ENCODE measurements around the gene FAM25A.

FAM25A gene

DNA sequence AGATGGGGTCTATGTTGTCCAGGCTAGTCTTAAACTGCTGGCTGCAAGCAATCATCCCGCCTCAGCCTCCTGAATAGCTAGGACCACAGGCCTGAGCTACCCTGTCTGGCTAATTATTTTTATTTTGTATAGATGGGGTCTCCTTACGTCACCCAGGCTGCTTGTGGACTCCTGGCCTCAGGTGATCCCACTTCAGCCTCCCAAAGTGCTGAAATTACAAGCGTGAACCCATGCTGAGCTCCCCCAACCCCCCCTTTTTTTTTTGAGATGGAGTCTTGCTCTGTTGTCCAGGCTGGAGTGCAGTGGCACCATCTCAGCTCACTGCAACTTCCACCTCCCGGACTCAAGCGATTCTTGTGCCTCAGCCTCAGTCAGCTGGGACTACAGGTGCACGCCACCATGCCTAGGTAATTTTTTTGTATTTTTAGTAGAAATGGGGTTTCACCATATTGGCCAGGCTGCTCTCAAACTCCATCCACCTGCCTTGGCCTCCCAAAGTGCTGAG lies 25.4 kb downstream of the FAM25A start:
- no peaks in the 10 kb centered on the region for H3K9me3 ChIP-seq (ENCODE audit: severe bottlenecking)
- no peak for ATAC-seq (ENCODE audit: low read depth)
- TF ChIP-seq, protein P1, sequence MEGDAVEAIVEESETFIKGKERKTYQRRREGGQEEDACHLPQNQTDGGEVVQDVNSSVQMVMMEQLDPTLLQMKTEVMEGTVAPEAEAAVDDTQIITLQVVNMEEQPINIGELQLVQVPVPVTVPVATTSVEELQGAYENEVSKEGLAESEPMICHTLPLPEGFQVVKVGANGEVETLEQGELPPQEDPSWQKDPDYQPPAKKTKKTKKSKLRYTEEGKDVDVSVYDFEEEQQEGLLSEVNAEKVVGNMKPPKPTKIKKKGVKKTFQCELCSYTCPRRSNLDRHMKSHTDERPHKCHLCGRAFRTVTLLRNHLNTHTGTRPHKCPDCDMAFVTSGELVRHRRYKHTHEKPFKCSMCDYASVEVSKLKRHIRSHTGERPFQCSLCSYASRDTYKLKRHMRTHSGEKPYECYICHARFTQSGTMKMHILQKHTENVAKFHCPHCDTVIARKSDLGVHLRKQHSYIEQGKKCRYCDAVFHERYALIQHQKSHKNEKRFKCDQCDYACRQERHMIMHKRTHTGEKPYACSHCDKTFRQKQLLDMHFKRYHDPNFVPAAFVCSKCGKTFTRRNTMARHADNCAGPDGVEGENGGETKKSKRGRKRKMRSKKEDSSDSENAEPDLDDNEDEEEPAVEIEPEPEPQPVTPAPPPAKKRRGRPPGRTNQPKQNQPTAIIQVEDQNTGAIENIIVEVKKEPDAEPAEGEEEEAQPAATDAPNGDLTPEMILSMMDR (IDR thresholded peaks at IDR 0.05; ENCODE audit: poor library complexity, severe bottlenecking): no peak
- no peak overlapping the region for H3K4me3 ChIP-seq (ENCODE audit: severe bottlenecking)
- H3K4me1 ChIP-seq (ENCODE audit: insufficient read depth, poor library complexity, severe bottlenecking): no peaks in the 10 kb centered on the region
- H3K36me3 ChIP-seq (ENCODE audit: low read depth): peaks cover 26% of the 10 kb centered on the region
- no peak overlapping the region for H3K27ac ChIP-seq (ENCODE audit: poor library complexity, severe bottlenecking)
- DNase-seq (ENCODE audit: low spot score): no peak
- no peaks in the 10 kb centered on the region for H3K27me3 ChIP-seq (ENCODE audit: insufficient read depth, poor library complexity, severe bottlenecking)

DNA sequence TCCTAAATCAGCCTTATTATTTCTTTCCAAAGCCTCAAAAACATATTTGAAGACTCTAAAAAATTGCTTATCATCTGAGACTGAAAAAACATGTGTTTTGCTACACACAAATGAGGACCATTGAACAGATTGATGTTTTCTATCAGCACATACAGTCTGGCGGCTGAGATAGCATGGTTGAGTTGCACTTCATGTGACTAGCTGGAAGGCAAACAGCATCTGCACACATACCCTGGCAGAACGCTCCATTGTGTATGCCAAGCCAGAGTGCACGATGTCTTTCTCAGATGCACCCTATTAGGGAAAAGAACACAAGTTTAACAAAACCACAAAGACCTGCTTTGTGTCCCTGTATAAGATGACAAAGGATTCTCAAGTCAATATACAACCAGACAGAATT lies 33.0 kb downstream of the FAM25A start:
- H3K27ac ChIP-seq (ENCODE audit: poor library complexity, severe bottlenecking): no peak overlapping the region
- ATAC-seq (ENCODE audit: low read depth) (no peak), DNase-seq (ENCODE audit: low spot score) (no peak)
- H3K4me3 ChIP-seq (ENCODE audit: severe bottlenecking): no peak overlapping the region
- H3K9me3 ChIP-seq (ENCODE audit: severe bottlenecking): no peaks in the 10 kb centered on the region
- H3K27me3 ChIP-seq (ENCODE audit: insufficient read depth, poor library complexity, severe bottlenecking): no peaks in the 10 kb centered on the region
- peaks cover 80% of the 10 kb centered on the region for H3K36me3 ChIP-seq (ENCODE audit: low read depth)
- TF ChIP-seq, protein P1 (IDR thresholded peaks at IDR 0.05; ENCODE audit: poor library complexity, severe bottlenecking): no peak
- H3K4me1 ChIP-seq (ENCODE audit: insufficient read depth, poor library complexity, severe bottlenecking): no peaks in the 10 kb centered on the region

DNA sequence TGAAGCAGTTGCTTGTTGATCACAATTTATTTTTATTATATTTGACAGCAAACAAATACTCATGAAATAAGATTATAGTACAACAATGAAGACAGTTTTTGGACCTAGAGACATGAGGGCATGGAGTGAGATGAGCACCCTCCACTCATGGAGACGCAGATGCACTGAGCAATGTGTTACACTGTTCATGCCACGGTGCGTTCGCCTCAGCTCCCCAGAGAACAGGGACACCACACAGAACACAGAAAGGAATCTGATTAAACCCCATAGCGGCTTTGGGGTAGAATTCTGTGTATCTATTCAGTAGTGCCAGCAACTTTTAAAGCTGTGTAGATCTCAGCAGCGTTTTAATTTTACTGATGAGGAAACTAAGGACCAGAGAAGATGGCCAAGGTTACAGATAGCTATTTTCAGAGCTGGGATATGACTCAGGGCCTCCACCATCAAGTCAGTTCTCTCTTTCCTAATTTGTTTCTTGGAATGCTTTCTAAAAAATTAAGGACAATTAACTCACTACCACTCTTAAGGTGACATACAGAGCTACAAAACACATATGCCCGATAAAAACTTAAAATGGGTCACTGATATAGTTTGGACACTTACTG lies 33.6 kb downstream of the FAM25A start:
- Histone ChIP-seq H3K27ac (ENCODE audit: poor library complexity, severe bottlenecking) (no peak overlapping the region), H3K9me3 (ENCODE audit: severe bottlenecking) (no peaks in the 10 kb centered on the region), H3K27me3 (ENCODE audit: insufficient read depth, poor library complexity, severe bottlenecking) (no peaks in the 10 kb centered on the region), H3K36me3 (ENCODE audit: low read depth) (peaks cover 81% of the 10 kb centered on the region), H3K4me1 (ENCODE audit: insufficient read depth, poor library complexity, severe bottlenecking) (no peaks in the 10 kb centered on the region), H3K4me3 (ENCODE audit: severe bottlenecking) (no peak overlapping the region)
- ATAC-seq (ENCODE audit: low read depth) (no peak), DNase-seq (ENCODE audit: low spot score) (no peak)
- TF ChIP-seq, protein P1 (IDR thresholded peaks at IDR 0.05; ENCODE audit: poor library complexity, severe bottlenecking): no peak

DNA sequence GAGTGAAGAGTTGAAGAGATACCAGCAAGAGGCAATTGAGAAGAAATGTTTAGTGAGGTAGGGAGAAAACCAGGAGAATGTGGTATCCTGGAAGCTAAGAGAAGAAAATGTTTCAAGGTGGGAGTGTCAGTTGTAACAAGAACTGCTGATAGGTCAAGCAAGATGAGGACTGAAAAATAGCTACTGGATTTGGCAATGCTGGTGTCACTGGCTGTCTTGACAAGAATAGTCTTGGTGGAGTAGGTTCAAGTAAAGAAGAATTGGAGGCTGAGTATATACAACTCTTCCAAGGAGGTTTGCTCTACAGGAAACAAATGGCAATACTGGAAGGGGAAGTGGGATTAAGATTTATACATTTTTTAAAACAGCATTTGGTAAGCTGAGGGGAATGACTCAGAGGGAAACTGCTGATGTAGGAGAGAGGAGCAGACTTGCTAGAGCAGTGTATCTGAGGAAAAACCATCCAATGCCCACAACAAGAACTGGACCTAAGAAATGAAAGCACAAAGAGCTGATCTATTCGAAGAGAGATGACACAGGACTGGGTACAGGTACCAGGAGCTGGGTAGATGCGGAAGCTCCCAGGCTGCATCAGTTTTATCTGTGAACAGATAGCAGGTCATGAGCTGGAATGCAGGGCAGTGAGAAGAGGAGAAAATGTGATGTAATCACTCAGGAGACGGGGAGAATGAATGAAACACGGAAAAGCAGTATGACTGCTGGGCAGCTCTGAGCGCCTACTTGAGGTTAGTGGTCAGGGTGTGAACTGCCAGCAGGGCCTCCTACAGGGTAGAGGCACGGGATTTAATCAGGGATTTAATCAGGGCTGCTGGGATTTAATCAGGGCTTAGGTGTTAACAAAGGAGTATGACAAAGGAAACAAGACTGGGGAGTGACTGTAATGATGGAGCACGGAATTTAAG lies 34.5 kb downstream of the FAM25A start:
- DNase-seq (ENCODE audit: low spot score) (no peak), ATAC-seq (ENCODE audit: low read depth) (no peak)
- Histone ChIP-seq H3K9me3 (ENCODE audit: severe bottlenecking) (no peaks in the 10 kb centered on the region), H3K27ac (ENCODE audit: poor library complexity, severe bottlenecking) (no peak overlapping the region), H3K4me3 (ENCODE audit: severe bottlenecking) (no peak overlapping the region), H3K27me3 (ENCODE audit: insufficient read depth, poor library complexity, severe bottlenecking) (no peaks in the 10 kb centered on the region), H3K36me3 (ENCODE audit: low read depth) (peaks cover 84% of the 10 kb centered on the region), H3K4me1 (ENCODE audit: insufficient read depth, poor library complexity, severe bottlenecking) (no peaks in the 10 kb centered on the region)
- TF ChIP-seq, protein P1 (IDR thresholded peaks at IDR 0.05; ENCODE audit: poor library complexity, severe bottlenecking): no peak

Measured in RWPE2 (cell line).